NT2/D1 (cell line): Measurements from ENCODE around the gene SMC4.

ENCODE experiments used
- SUZ12 ChIP-seq: IDR thresholded peaks from 2 replicates; pipeline ENCODE4 v1.6.1; 2011; ENCODE audit not compliant: insufficient read length, insufficient read depth; ENCODE audit errors: extremely low read depth
- YY1 ChIP-seq: IDR thresholded peaks from 2 replicates; pipeline ENCODE4 v1.6.1; 2011; ENCODE audit not compliant: insufficient read length, insufficient read depth
- ZNF274 ChIP-seq: IDR thresholded peaks from 2 replicates; pipeline ENCODE4 v1.6.1; 2011; ENCODE audit warnings: mild to moderate bottlenecking, low read depth, low read length

DNA sequence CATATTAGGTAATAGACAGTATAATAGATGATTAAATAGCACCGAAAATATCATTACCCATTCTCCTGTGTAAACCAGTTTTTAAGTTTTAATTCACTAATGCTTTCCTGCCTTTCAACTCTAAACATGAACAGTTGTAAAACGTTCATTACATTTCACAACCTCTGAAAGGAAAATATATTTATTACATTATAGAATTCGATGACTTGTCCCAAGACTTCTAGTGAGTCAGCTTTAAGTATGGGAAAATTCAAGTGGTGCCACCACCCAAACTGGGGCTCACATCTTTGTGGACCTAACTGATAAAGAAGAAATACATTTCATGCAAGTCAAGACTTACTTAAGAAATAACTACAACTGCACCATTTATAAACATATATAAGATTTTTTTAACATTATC lies 48.1 kb downstream of the SMC4 start:
- TF ChIP-seq YY1 (no peak), ZNF274 (no peak), SUZ12 (no peak)
